Ureter (tissue), 1 donor: ENCODE results near the gene TTC31. TPM values are rescaled to one million over a fixed set of nuclear protein-coding genes. Genes with fewer than 3 reads are reported as not detected.
A peak's percentile ranks its signal among the peaks of the same experiment; 100 is the strongest.

Experiments used
- DNase-seq: peaks from one replicate; pipeline ENCODE4 v3.0.0-alpha.2; 2020; ENCODE audit warnings: low spot score
- total RNA-seq: library from RNA; stranded (reverse); gene quantifications from one replicate; pipeline ENCODE4 v1.2.4, GENCODE V29; 2023
- donor health status: DM: yes; HTN: yes; CAD: no.

The TTC31 gene
- total RNA-seq, 1 donor from 2014 or later = 22.5 TPM

- no peak for DNase-seq
These were observed 43.1 kb downstream of the TTC31 start, which contains the start of gene DQX1 for GRCh38 chr2:74525717-74526648. TSS of gene DQX1 (minus strand) at chr2:74526231. CDS start at chr2:74525729, 502 bp downstream.

- DNase-seq = no peak
These were observed 43.9 kb downstream of the TTC31 start for GRCh38 chr2:74526649-74527230.

- DNase-seq = no peak
These were observed 44.9 kb downstream of the TTC31 start for GRCh38 chr2:74527741-74528140.

- no peak for DNase-seq
These were observed 45.9 kb downstream of the TTC31 start for GRCh38 chr2:74528600-74529356.

- DNase-seq = peak; percentile 99
These were observed 46.7 kb downstream of the TTC31 start, which contains the start of the genes AUP1 and HTRA2 for GRCh38 chr2:74529357-74530238. TSS of gene AUP1 (minus strand) at chr2:74529706. CDS start at chr2:74529629, 77 bp downstream. TSS of gene HTRA2 (plus strand) at chr2:74529933. CDS start at chr2:74530007, 74 bp downstream.

- peak; percentile 60 for DNase-seq
These were observed 47.6 kb downstream of the TTC31 start for GRCh38 chr2:74530239-74531187.

GRCh38 chr2:74531666-74532065, 48.8 kb downstream of the TTC31 start:
- DNase-seq = no peak

- no peak for DNase-seq
These were observed 49.3 kb downstream of the TTC31 start for GRCh38 chr2:74532222-74532621.

GRCh38 chr2:74533464-74533863, 50.6 kb downstream of the TTC31 start:
- DNase-seq = no peak

- DNase-seq = no peak
These were observed 51.5 kb downstream of the TTC31 start for GRCh38 chr2:74534411-74534810.

GRCh38 chr2:74535440-74535965, 52.6 kb downstream of the TTC31 start:
- DNase-seq = no peak

- no peak for DNase-seq
These were observed 53.5 kb downstream of the TTC31 start for GRCh38 chr2:74536166-74536950.

GRCh38 chr2:74537140-74537539, 54.3 kb downstream of the TTC31 start:
- DNase-seq = no peak

GRCh38 chr2:74538881-74539339, 56.0 kb downstream of the TTC31 start:
- no peak for DNase-seq

GRCh38 chr2:74540291-74540690, 57.4 kb downstream of the TTC31 start:
- no peak for DNase-seq

GRCh38 chr2:74542978-74543377, 60.1 kb downstream of the TTC31 start:
- DNase-seq = no peak
